ENCODE measurements around the gene MBTD1.

GRCh38 chr17:51269991-51270390 is 10.1 kb upstream of the MBTD1 start:
- TF ChIP-seq CTCF (IDR thresholded peaks at IDR 0.05; ENCODE audit: poor library complexity) (no peak), EZH2phosphoT487 (IDR thresholded peaks at IDR 0.05; ENCODE audit: low read depth, severe bottlenecking, unreplicated experiment) (no peak), EZH2 (IDR thresholded peaks at IDR 0.05; ENCODE audit: borderline replicate concordance) (no peak)

Data from hepatocyte (in vitro differentiated cells).